Neural cell (in vitro differentiated cells): ENCODE measurements around the gene TPD52L1.

ENCODE experiments used
- EP300 ChIP-seq: fragments of 450-650 bp; conservative IDR thresholded peaks from 2 replicates; pipeline ENCODE4 v1.6.1; 2014; ENCODE audit warnings: antibody characterized with exemption, mild to moderate bottlenecking, moderate library complexity; ENCODE audit not compliant: poor library complexity, severe bottlenecking
- EZH2 ChIP-seq: fragments of 200-600, 300-800 bp; shearing (Covaris generic), sonication (generic); IDR thresholded peaks from 2 replicates; pipeline ENCODE4 v1.6.1; 2014; ENCODE audit warnings: antibody characterized with exemption, low read length, borderline replicate concordance, mild to moderate bottlenecking; ENCODE audit not compliant: insufficient read depth, poor library complexity, severe bottlenecking
- MXI1 ChIP-seq: fragments of 450-650 bp; conservative IDR thresholded peaks from 2 replicates; pipeline ENCODE4 v1.6.1; 2014; ENCODE audit warnings: antibody characterized with exemption, mild to moderate bottlenecking; ENCODE audit not compliant: poor library complexity, severe bottlenecking
- POLR2AphosphoS5 ChIP-seq: IDR thresholded peaks from 2 replicates; pipeline ENCODE4 v1.6.1; 2012
- RAD21 ChIP-seq: fragments of 450-650 bp; conservative IDR thresholded peaks from 2 replicates; pipeline ENCODE4 v1.6.1; 2014; ENCODE audit warnings: antibody characterized with exemption, mild to moderate bottlenecking, moderate library complexity
- TF ChIP-seq, protein P1 (sequence below): fragments of 450-650 bp; IDR thresholded peaks from 2 replicates; pipeline ENCODE4 v1.5.1; 2014; ENCODE audit warnings: antibody characterized with exemption, mild to moderate bottlenecking, moderate library complexity; ENCODE audit not compliant: poor library complexity, severe bottlenecking

DNA sequence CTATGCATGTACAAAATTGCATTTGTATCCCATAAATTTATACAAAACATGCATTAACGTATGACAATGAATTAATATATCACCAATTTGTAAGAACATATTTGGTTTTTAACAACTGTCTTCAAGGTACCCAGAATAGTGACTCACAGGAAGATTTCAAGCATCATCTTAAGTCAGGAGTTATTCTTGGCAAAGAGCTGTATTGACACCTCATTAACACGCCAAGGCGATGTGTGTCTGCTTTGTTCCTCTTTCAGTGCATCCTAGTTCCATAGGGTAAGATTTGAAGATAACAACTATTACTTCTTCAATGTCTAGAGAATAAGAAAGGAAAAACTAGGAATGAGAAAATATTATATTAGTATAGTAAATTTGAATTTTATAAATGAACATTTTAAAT lies 35.8 kb upstream of the TPD52L1 start:
- TF ChIP-seq POLR2AphosphoS5, result peak; percentile 59
- TF ChIP-seq, protein P1, sequence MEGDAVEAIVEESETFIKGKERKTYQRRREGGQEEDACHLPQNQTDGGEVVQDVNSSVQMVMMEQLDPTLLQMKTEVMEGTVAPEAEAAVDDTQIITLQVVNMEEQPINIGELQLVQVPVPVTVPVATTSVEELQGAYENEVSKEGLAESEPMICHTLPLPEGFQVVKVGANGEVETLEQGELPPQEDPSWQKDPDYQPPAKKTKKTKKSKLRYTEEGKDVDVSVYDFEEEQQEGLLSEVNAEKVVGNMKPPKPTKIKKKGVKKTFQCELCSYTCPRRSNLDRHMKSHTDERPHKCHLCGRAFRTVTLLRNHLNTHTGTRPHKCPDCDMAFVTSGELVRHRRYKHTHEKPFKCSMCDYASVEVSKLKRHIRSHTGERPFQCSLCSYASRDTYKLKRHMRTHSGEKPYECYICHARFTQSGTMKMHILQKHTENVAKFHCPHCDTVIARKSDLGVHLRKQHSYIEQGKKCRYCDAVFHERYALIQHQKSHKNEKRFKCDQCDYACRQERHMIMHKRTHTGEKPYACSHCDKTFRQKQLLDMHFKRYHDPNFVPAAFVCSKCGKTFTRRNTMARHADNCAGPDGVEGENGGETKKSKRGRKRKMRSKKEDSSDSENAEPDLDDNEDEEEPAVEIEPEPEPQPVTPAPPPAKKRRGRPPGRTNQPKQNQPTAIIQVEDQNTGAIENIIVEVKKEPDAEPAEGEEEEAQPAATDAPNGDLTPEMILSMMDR, result no peak
- TF ChIP-seq EP300, result no peak
- no peak for TF ChIP-seq EZH2
- no peak for TF ChIP-seq RAD21
- TF ChIP-seq MXI1, result no peak
